Measurements from ENCODE around the gene CYP26C1. TPM values are rescaled to one million over a fixed set of nuclear protein-coding genes. Genes with fewer than 3 reads are reported as not detected.

CYP26C1 gene
- total RNA-seq, 2 donors from 2014 or later = 0.07 TPM; not detected in 1

GRCh38 chr10:93068411-93069244 lies 8.0 kb downstream of the CYP26C1 start:
- Mint-ChIP-seq H3K27ac (no peak overlapping the region), H3K27me3 (peaks cover 62 to 66% of the 10 kb centered on the region in 2 donors), H3K4me3 (no peak overlapping the region), H3K4me1 (ENCODE audit: low read depth in 2 of 2) (peaks cover 3 to 9% of the 10 kb centered on the region in 2 donors), H3K9me3 (no peaks in the 10 kb centered on the region), H3K36me3 (no peaks in the 10 kb centered on the region)
- DNase-seq (ENCODE audit: low spot score) (no peak), ATAC-seq (no peak)

- Mint-ChIP-seq H3K27me3 (peaks cover 58 to 61% of the 10 kb centered on the region in 2 donors), H3K27ac (no peak overlapping the region), H3K4me1 (ENCODE audit: low read depth in 2 of 2) (peaks cover 3 to 10% of the 10 kb centered on the region in 2 donors), H3K9me3 (no peaks in the 10 kb centered on the region), H3K36me3 (no peaks in the 10 kb centered on the region), H3K4me3 (no peak overlapping the region)
- DNase-seq (ENCODE audit: low spot score) (no peak), ATAC-seq (no peak)
These were observed 8.6 kb downstream of the CYP26C1 start for GRCh38 chr10:93069245-93069561.

- Mint-ChIP-seq H3K27ac (no peak overlapping the region), H3K9me3 (no peaks in the 10 kb centered on the region), H3K27me3 (peaks cover 52 to 54% of the 10 kb centered on the region in 2 donors), H3K4me1 (ENCODE audit: low read depth in 2 of 2) (peaks cover 6 to 14% of the 10 kb centered on the region in 2 donors), H3K4me3 (no peak overlapping the region), H3K36me3 (no peaks in the 10 kb centered on the region)
- DNase-seq (ENCODE audit: low spot score) = no peak
- ATAC-seq = no peak
These were observed 10.0 kb downstream of the CYP26C1 start for GRCh38 chr10:93070378-93071176.

GRCh38 chr10:93071177-93071472 lies 10.5 kb downstream of the CYP26C1 start:
- DNase-seq (ENCODE audit: low spot score) (no peak), ATAC-seq (no peak)
- Mint-ChIP-seq H3K27ac (no peak overlapping the region), H3K4me1 (ENCODE audit: low read depth in 2 of 2) (peaks cover 10 to 17% of the 10 kb centered on the region in 2 donors), H3K4me3 (no peak overlapping the region), H3K27me3 (peaks cover 55 to 59% of the 10 kb centered on the region in 2 donors), H3K36me3 (no peaks in the 10 kb centered on the region), H3K9me3 (no peaks in the 10 kb centered on the region)

GRCh38 chr10:93071674-93072224 lies 11.2 kb downstream of the CYP26C1 start:
- H3K36me3 Mint-ChIP-seq = no peaks in the 10 kb centered on the region
- H3K4me1 Mint-ChIP-seq (ENCODE audit: low read depth in 2 of 2) = peaks cover 10 to 17% of the 10 kb centered on the region in 2 donors
- DNase-seq (ENCODE audit: low spot score) = no peak
- H3K4me3 Mint-ChIP-seq = peak overlapping the region; percentile 57
- H3K27me3 Mint-ChIP-seq = peaks cover 53 to 61% of the 10 kb centered on the region in 2 donors
- H3K27ac Mint-ChIP-seq = no peak overlapping the region
- ATAC-seq = no peak
- no peaks in the 10 kb centered on the region for H3K9me3 Mint-ChIP-seq

GRCh38 chr10:93072225-93072712 lies 11.7 kb downstream of the CYP26C1 start:
- Mint-ChIP-seq H3K4me1 (ENCODE audit: low read depth in 2 of 2) (peaks cover 10 to 17% of the 10 kb centered on the region in 2 donors), H3K36me3 (no peaks in the 10 kb centered on the region), H3K9me3 (no peaks in the 10 kb centered on the region), H3K27ac (no peak overlapping the region), H3K27me3 (peaks cover 50 to 59% of the 10 kb centered on the region in 2 donors), H3K4me3 (peak overlapping the region; percentile 57)
- ATAC-seq (no peak), DNase-seq (ENCODE audit: low spot score) (no peak)

- Mint-ChIP-seq H3K9me3 (no peaks in the 10 kb centered on the region), H3K4me3 (no peak overlapping the region), H3K4me1 (ENCODE audit: low read depth in 2 of 2) (peaks cover 10 to 15% of the 10 kb centered on the region in 2 donors), H3K36me3 (no peaks in the 10 kb centered on the region), H3K27ac (no peak overlapping the region), H3K27me3 (peaks cover 46 to 56% of the 10 kb centered on the region in 2 donors)
- ATAC-seq = no peak
- DNase-seq (ENCODE audit: low spot score) = no peak
These were observed 12.3 kb downstream of the CYP26C1 start for GRCh38 chr10:93072713-93073538.

GRCh38 chr10:93073539-93074146 lies 13.0 kb downstream of the CYP26C1 start, which contains the start of gene CYP26A1:
CYP26A1 (plus strand) TSS chr10:93073893; CDS start chr10:93073935, 42 bp downstream.
- Mint-ChIP-seq H3K4me1 (ENCODE audit: low read depth in 2 of 2) (peaks cover 10 to 13% of the 10 kb centered on the region in 2 donors), H3K27ac (no peak within 1 kb of the TSS), H3K27me3 (peaks cover 43 to 58% of the 10 kb centered on the region in 2 donors), H3K9me3 (no peaks in the 10 kb centered on the region), H3K4me3 (peak within 1 kb of the TSS; percentile 56), H3K36me3 (no peaks in the 10 kb centered on the region)
- DNase-seq (ENCODE audit: low spot score) (no peak), ATAC-seq (no peak)

- Mint-ChIP-seq H3K27ac (no peak overlapping the region), H3K9me3 (no peaks in the 10 kb centered on the region), H3K27me3 (peaks cover 40 to 54% of the 10 kb centered on the region in 2 donors), H3K4me3 (peak overlapping the region; percentile 56), H3K4me1 (ENCODE audit: low read depth in 2 of 2) (peaks cover 10 to 11% of the 10 kb centered on the region in 2 donors), H3K36me3 (no peaks in the 10 kb centered on the region)
- DNase-seq (ENCODE audit: low spot score) (no peak), ATAC-seq (no peak)
These were observed 13.6 kb downstream of the CYP26C1 start for GRCh38 chr10:93074147-93074596.

GRCh38 chr10:93074597-93075368 lies 14.2 kb downstream of the CYP26C1 start:
- Mint-ChIP-seq H3K4me1 (ENCODE audit: low read depth in 2 of 2) (peaks cover 10 to 11% of the 10 kb centered on the region in 2 donors), H3K36me3 (no peaks in the 10 kb centered on the region), H3K27me3 (peaks cover 41 to 58% of the 10 kb centered on the region in 2 donors), H3K27ac (no peak overlapping the region), H3K4me3 (peak overlapping the region; percentile 56), H3K9me3 (no peaks in the 10 kb centered on the region)
- DNase-seq (ENCODE audit: low spot score) = no peak
- no peak for ATAC-seq

GRCh38 chr10:93075369-93076221 lies 15.0 kb downstream of the CYP26C1 start:
- Mint-ChIP-seq H3K4me1 (ENCODE audit: low read depth in 2 of 2) (peaks cover 14 to 15% of the 10 kb centered on the region in 2 donors), H3K27ac (no peak overlapping the region), H3K9me3 (no peaks in the 10 kb centered on the region), H3K27me3 (peaks cover 39 to 58% of the 10 kb centered on the region in 2 donors), H3K4me3 (no peak overlapping the region), H3K36me3 (no peaks in the 10 kb centered on the region)
- ATAC-seq (peak; percentile 55 to 62), DNase-seq (ENCODE audit: low spot score) (no peak)
